Neutrophil (primary cell): ENCODE results near the gene ARL14EP.

Source experiments
- H3K27ac ChIP-seq: fragments of 200-600 bp; sonication (generic); 2 replicates; pipeline ENCODE4 v1.5.1; 2016; ENCODE audit warnings: mild to moderate bottlenecking, moderate library complexity
- H3K27me3 ChIP-seq: fragments of 200-600 bp; sonication (generic); 2 replicates; pipeline ENCODE4 v1.6.0; 2016; ENCODE audit warnings: mild to moderate bottlenecking
- H3K36me3 ChIP-seq: fragments of 200-600 bp; sonication (generic); 2 replicates; pipeline ENCODE4 v1.5.1; 2017
- H3K4me1 ChIP-seq, 2 experiments: fragments of 200-600 bp in 1 of 2; sonication (generic) in 1 of 2; 1 replicate in 1 of 2; 2 replicates in 1 of 2; pipeline versions ENCODE4 v1.5.1 to v1.6.1; 2013 to 2016; ENCODE audit warnings: low read depth in 1 of 2, low read length in 1 of 2, mild to moderate bottlenecking in 1 of 2, moderate library complexity in 1 of 2; ENCODE audit not compliant: control insufficient read depth in 1 of 2, insufficient read depth in 1 of 2
- H3K4me3 ChIP-seq, 2 experiments: fragments of 200-600 bp in 1 of 2; sonication (generic) in 1 of 2; 1 replicate in 1 of 2; 2 replicates in 1 of 2; pipeline ENCODE4 v1.5.1; 2013 to 2016; ENCODE audit warnings: low read depth in 1 of 2, low read length in 1 of 2, mild to moderate bottlenecking in 1 of 2, moderate library complexity in 1 of 2
- H3K9me3 ChIP-seq: fragments of 200-600 bp; sonication (generic); 2 replicates; pipeline ENCODE4 v1.5.1; 2016
- CTCF ChIP-seq: fragments of 200-600 bp; sonication (generic); IDR thresholded peaks from 2 replicates; pipeline ENCODE4 v1.5.1; 2016; ENCODE audit warnings: antibody characterized with exemption

The ARL14EP gene

DNA sequence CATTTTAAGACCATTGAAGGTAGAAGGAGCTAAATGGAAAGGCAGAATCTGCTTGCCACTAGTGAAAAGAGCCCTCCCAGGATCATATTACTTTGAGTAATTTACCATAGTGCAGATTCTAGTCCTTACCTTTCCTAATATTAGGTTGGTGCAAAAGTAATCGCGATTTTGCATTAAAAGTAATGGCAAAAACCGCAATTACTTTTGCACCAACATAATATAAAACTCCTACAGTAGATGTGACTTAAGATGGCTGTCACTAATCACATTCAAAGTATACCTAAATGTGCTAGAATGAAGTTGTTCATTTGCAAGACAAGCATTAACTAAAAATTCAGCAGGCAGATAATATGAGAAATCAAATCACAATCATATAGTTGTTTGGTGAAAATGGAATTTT lies 38.1 kb upstream of the ARL14EP start:
- no peak for TF ChIP-seq CTCF
- no peak overlapping the region for H3K4me3 ChIP-seq
- no peaks in the 10 kb centered on the region for H3K4me1 ChIP-seq
- H3K27ac ChIP-seq: no peak overlapping the region
- H3K27me3 ChIP-seq: no peaks in the 10 kb centered on the region
- H3K36me3 ChIP-seq: no peaks in the 10 kb centered on the region
- no peaks in the 10 kb centered on the region for H3K9me3 ChIP-seq

- H3K27ac ChIP-seq: no peak overlapping the region
Observed at GRCh38 chr11:30285416-30286121, 37.3 kb upstream of the ARL14EP start.

GRCh38 chr11:30291331-30291730 lies 31.6 kb upstream of the ARL14EP start:
- no peak overlapping the region for H3K27ac ChIP-seq
- no peaks in the 10 kb centered on the region for H3K9me3 ChIP-seq
- H3K36me3 ChIP-seq: no peaks in the 10 kb centered on the region
- no peak for TF ChIP-seq CTCF
- no peak overlapping the region for H3K4me3 ChIP-seq
- no peaks in the 10 kb centered on the region for H3K4me1 ChIP-seq
- H3K27me3 ChIP-seq: no peaks in the 10 kb centered on the region

More at GRCh38 chr11:30285416-30286121, 37.3 kb upstream of the ARL14EP start:
- Histone ChIP-seq H3K27me3 (no peaks in the 10 kb centered on the region), H3K4me1 (no peaks in the 10 kb centered on the region), H3K36me3 (no peaks in the 10 kb centered on the region), H3K9me3 (no peaks in the 10 kb centered on the region), H3K4me3 (no peak overlapping the region)
- no peak for TF ChIP-seq CTCF

- H3K36me3 ChIP-seq: no peaks in the 10 kb centered on the region
- no peaks in the 10 kb centered on the region for H3K9me3 ChIP-seq
- no peaks in the 10 kb centered on the region for H3K27me3 ChIP-seq
- no peak for TF ChIP-seq CTCF
- no peak overlapping the region for H3K27ac ChIP-seq
- H3K4me1 ChIP-seq: no peaks in the 10 kb centered on the region
- H3K4me3 ChIP-seq: no peak overlapping the region
Observed at GRCh38 chr11:30292545-30292944, 30.4 kb upstream of the ARL14EP start.

DNA sequence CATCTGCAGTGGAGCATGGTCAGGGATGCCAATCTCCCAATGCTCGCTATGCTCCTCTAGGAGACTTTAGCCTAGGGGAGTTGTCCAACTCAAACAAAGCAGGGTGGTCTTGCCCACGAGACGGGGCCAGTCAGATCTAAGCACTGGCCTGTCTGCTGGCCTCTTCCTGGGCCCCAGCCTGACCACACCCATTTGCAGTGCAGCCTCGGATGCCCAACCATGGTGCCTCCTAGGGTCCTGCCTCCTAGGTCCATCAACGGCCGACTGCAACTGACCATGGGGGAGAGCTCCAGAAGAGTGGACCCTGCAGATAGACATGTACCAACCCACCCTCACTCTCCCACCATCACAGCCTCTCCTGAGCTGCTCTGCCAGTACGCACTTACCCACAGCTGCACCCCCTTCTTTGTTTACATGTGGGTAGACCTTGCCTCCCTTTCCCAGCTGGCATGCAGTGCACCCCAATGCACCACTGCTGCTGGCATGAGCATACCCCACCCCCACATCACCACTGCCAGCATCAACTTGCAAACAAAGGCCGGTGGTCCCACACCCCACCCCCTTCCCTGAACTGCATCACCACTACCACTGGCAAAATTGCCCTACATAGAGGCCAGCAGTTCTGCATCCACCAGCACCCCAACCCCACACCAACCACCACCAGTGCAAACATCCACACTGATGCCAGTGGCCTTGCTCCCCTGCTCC lies 27.6 kb upstream of the ARL14EP start:
- TF ChIP-seq CTCF: no peak
- H3K27me3 ChIP-seq: no peaks in the 10 kb centered on the region

More for the DNA sequence above, 27.6 kb upstream of the ARL14EP start:
- no peak overlapping the region for H3K4me3 ChIP-seq
- no peaks in the 10 kb centered on the region for H3K4me1 ChIP-seq
- no peaks in the 10 kb centered on the region for H3K9me3 ChIP-seq
- H3K36me3 ChIP-seq: no peaks in the 10 kb centered on the region
- H3K27ac ChIP-seq: no peak overlapping the region
